ENCODE data around the gene GYG2.
"Not testable (repeated sequence)": the region's sequence is repeated elsewhere in the genome, so short reads cannot be mapped to it uniquely, and the experiment has no call there.

GYG2 gene

DNA sequence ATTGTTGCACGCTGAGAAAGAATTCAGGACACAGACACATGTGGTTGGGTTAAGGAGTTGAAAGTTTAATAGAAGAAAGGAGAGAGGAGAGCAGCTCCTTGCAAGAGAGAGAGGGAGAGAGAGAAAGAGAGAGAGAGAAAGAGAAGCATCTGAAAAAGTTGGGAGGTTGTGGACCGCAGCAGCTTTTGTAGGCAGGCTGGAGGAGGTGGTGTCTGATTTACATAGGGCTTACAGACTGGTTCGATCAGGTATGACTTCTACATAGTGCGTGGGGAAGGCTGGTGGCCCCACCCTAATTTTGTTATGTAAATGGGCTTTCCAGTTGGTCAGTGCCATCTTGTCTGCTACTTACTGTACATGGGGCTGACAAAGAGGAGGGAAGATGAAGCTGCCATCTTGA is 27.5 kb upstream of the GYG2 start:
- DNase-seq (ENCODE audit: low read depth) = no peak
- TF ChIP-seq CTCF (IDR thresholded peaks at IDR 0.05; ENCODE audit: insufficient read depth, low read depth, low read length, missing control alignments) = no peak
- no peak overlapping the region for H3K4me3 ChIP-seq (ENCODE audit: low read depth, low read length)

DNA sequence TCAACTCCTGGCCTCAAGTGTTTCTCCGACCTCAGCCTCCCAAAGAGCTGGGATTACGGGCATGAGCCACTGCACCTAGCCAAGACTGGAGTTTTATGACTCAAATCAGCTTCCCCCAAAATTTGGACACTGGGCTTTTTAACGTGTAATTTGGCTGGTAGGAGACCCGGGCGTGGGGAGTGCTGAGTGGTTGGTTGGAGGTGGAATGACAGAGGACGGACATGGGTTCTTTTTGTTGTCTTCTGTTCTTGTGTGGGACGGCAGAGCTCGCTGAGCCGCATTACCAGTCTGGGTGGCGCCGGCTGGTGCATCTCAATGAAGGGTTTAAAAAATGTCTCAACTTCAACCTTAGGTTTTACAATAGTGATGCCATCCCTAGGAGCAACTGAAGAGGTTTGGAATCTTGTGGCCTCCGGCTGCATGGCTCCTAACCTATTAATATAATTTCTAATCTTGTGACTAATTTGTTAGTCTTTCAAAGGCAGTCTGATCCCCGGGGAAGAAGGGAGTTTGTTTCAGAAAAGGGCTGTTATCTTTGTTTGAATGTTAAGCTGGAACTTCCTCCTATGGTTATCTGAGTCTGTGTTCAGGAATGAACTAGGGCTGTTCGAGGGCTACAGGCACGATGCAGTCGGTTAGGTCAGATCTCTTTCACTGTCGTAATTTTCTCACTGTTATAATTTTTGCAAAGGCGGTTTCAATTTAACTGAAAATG is 26.2 kb upstream of the GYG2 start:
- not testable (repeated sequence) for DNase-seq (ENCODE audit: low read depth); H3K4me3 ChIP-seq (ENCODE audit: low read depth, low read length)

DNA sequence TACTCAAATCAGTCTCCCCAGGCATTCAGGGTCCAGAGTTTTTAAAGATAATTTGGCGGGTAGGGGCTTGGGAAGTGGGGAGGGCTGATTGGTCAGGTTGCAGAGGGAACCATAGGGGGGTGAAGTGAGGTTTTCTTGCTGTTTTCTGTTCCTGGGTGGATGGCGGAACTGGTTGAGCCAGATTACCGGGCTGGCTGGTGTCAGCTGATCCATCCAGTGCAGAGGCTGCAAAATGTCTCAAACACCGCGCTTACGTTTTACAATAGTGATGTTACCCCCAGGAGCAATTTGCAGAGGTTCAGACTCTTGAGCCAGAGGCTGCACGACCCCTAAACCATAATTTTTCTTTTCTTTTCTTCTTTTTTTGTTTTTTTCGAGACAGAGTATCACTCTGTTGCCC is 25.2 kb upstream of the GYG2 start:
- not testable (repeated sequence) for DNase-seq (ENCODE audit: low read depth); H3K4me3 ChIP-seq (ENCODE audit: low read depth, low read length)

DNA sequence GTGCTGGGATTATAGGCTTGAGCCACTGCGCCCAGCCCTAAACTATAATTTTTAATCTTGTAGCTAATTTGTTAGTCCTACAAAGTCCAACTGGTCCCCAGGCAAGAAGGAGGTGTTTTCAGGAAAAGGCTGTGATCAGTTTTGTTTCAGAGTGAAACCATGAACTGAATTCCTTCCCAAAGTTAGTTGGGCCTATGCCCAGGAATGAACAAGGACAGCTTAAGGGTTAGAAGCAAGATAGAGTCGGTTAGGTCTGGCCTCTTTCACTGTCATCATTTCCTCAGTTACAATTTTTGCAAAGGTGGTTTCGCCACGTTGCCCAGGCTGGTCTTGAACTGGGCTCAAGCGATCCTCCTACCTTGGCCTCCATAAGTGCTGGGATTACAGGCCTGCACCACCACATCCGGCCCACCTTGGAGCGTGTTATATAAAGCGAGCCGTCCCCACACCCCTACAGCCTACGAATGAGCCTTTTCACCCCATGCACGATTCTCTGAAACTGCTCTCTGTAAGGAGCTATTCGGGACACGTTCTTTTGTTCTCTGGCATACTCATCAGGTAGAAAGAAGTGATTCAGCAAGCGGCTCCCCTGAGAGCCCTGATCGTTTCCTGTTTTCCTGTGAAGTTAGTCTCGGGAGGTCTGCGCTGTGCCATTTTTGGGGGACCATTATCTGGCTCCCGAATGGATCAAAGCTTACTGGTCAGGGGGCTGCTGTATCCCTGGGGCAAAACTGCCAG is 24.5 kb upstream of the GYG2 start:
- not testable (repeated sequence) for DNase-seq (ENCODE audit: low read depth); H3K4me3 ChIP-seq (ENCODE audit: low read depth, low read length)

- H3K4me3 ChIP-seq (ENCODE audit: low read depth, low read length); DNase-seq (ENCODE audit: low read depth): not testable (repeated sequence)
These were observed 23.9 kb upstream of the GYG2 start for GRCh38 chrX:2804858-2805257.

DNA sequence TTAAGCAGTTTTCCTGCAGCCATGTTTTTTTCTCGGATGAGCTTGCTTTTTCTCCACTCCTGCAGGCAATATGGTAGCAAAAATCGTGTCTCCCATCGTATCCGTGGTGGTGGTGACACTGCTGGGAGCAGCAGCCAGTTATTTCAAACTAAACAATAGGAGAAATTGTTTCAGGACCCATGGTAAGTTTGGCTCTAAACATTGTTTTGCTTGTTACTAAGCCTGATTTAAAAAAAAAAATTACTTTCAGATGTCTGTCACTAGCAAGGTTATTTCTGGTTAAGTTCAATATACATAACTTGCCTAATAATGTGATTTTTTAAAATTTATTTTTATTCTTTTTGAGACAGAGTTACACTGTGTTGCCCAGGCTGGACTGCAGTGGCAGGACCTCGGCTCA is 17.5 kb upstream of the GYG2 start:
- no peak overlapping the region for H3K4me3 ChIP-seq (ENCODE audit: low read depth, low read length)
- no peak for DNase-seq (ENCODE audit: low read depth)
- no peak for TF ChIP-seq CTCF (IDR thresholded peaks at IDR 0.05; ENCODE audit: insufficient read depth, low read depth, low read length, missing control alignments)

GRCh38 chrX:2812161-2812907 is 16.4 kb upstream of the GYG2 start:
- peak; percentile 46 for TF ChIP-seq CTCF (IDR thresholded peaks at IDR 0.05; ENCODE audit: insufficient read depth, low read depth, low read length, missing control alignments)
- DNase-seq (ENCODE audit: low read depth) = peak; percentile 45
- not testable (repeated sequence) for H3K4me3 ChIP-seq (ENCODE audit: low read depth, low read length)

DNA sequence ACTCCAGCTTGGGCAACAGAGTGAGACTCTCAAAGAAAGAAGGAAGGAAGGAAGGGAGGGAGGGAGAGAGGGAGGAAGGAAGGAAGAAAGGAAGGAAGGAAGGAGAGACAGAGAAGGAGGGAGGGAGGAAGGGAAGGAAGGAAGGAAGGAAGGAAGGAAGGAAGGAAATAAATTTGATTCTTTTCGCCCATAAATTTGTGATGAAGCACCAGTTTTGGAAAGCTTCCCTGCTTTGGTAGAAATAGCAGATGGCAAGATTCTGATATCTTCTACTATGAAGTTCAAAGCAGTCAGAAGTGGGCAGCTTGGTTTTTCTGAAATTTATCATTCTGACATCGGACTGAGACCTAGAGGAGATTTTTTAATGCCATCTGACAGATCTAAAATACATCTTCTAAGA is 11.7 kb upstream of the GYG2 start:
- H3K4me3 ChIP-seq (ENCODE audit: low read depth, low read length) = no peak overlapping the region
- TF ChIP-seq CTCF (IDR thresholded peaks at IDR 0.05; ENCODE audit: insufficient read depth, low read depth, low read length, missing control alignments) = no peak
- no peak for DNase-seq (ENCODE audit: low read depth)

Measured in GM12865 (cell line).